Measurements from ENCODE around the gene PXT1. TPM values are rescaled to one million over a fixed set of nuclear protein-coding genes. Genes with fewer than 3 reads are reported as not detected.

The PXT1 gene
- total RNA-seq, 6 donors from 2014 or later: 0.09 to 0.15 TPM; not detected in 4

GRCh38 chr6:36436466-36436865, 6.2 kb downstream of the PXT1 start:
- peaks cover 6 to 8% (median 7%) of the 10 kb centered on the region in 4 donors for H3K4me1 ChIP-seq
- ATAC-seq (ENCODE audit: low FRiP score in 2 of 2) (no peak), DNase-seq (no peak)
- no peak for TF ChIP-seq POLR2A (IDR thresholded peaks at IDR 0.05)
- no peak for TF ChIP-seq POLR2AphosphoS5 (IDR thresholded peaks at IDR 0.05)
- no peak for TF ChIP-seq EP300 (IDR thresholded peaks at IDR 0.05)
- no peak for TF ChIP-seq CTCF (IDR thresholded peaks at IDR 0.05)
- 93 to 94% methylated on average over 1 of the region's 1 CpG for WGBS, 2 donors
- H3K4me3 ChIP-seq: no peak overlapping the region
- H3K27me3 ChIP-seq: no peaks in the 10 kb centered on the region
- no peaks in the 10 kb centered on the region for H3K36me3 ChIP-seq
- no peaks in the 10 kb centered on the region for H3K9me3 ChIP-seq
- H3K27ac ChIP-seq: no peak overlapping the region

GRCh38 chr6:36432151-36432671, 10.4 kb downstream of the PXT1 start:
- Histone ChIP-seq H3K27me3 (no peaks in the 10 kb centered on the region), H3K36me3 (no peaks in the 10 kb centered on the region), H3K4me3 (no peak overlapping the region), H3K27ac (no peak overlapping the region), H3K9me3 (no peaks in the 10 kb centered on the region), H3K4me1 (no peaks in the 10 kb centered on the region)
- WGBS, 2 donors: 87 to 90% methylated on average over 4 of the region's 4 CpGs
- DNase-seq (no peak), ATAC-seq (ENCODE audit: low FRiP score in 2 of 2) (no peak)
- TF ChIP-seq EP300 (IDR thresholded peaks at IDR 0.05): no peak
- TF ChIP-seq CTCF (IDR thresholded peaks at IDR 0.05): no peak
- TF ChIP-seq POLR2A (IDR thresholded peaks at IDR 0.05): no peak
- no peak for TF ChIP-seq POLR2AphosphoS5 (IDR thresholded peaks at IDR 0.05)

GRCh38 chr6:36431197-36431596, 11.5 kb downstream of the PXT1 start:
- H3K4me1 ChIP-seq: no peaks in the 10 kb centered on the region
- H3K36me3 ChIP-seq: no peaks in the 10 kb centered on the region
- no peak overlapping the region for H3K27ac ChIP-seq
- 89 to 92% methylated on average over 4 of the region's 4 CpGs for WGBS, 2 donors
- DNase-seq: no peak
- H3K9me3 ChIP-seq: no peaks in the 10 kb centered on the region
- no peak for TF ChIP-seq EP300 (IDR thresholded peaks at IDR 0.05)
- TF ChIP-seq CTCF (IDR thresholded peaks at IDR 0.05): no peak
- no peak for TF ChIP-seq POLR2AphosphoS5 (IDR thresholded peaks at IDR 0.05)
- no peak for TF ChIP-seq POLR2A (IDR thresholded peaks at IDR 0.05)
- no peak for ATAC-seq (ENCODE audit: low FRiP score in 2 of 2)
- H3K4me3 ChIP-seq: no peak overlapping the region
- H3K27me3 ChIP-seq: no peaks in the 10 kb centered on the region

- H3K36me3 ChIP-seq: no peaks in the 10 kb centered on the region
- no peaks in the 10 kb centered on the region for H3K4me1 ChIP-seq
- H3K4me3 ChIP-seq: no peak overlapping the region
- H3K27ac ChIP-seq: no peak overlapping the region
- no peaks in the 10 kb centered on the region for H3K9me3 ChIP-seq
- DNase-seq (no peak), ATAC-seq (ENCODE audit: low FRiP score in 2 of 2) (no peak)
- WGBS, 2 donors: 81 to 86% methylated on average over 2 of the region's 2 CpGs
- TF ChIP-seq EP300 (IDR thresholded peaks at IDR 0.05): no peak
- no peak for TF ChIP-seq POLR2AphosphoS5 (IDR thresholded peaks at IDR 0.05)
- TF ChIP-seq CTCF (IDR thresholded peaks at IDR 0.05): no peak
- TF ChIP-seq POLR2A (IDR thresholded peaks at IDR 0.05): no peak
- no peaks in the 10 kb centered on the region for H3K27me3 ChIP-seq
Measured at GRCh38 chr6:36430351-36430750, 12.3 kb downstream of the PXT1 start.

GRCh38 chr6:36428911-36429310, 13.7 kb downstream of the PXT1 start:
- Histone ChIP-seq H3K9me3 (no peaks in the 10 kb centered on the region), H3K27ac (no peak overlapping the region), H3K36me3 (no peaks in the 10 kb centered on the region), H3K4me3 (no peak overlapping the region), H3K4me1 (peaks cover 0 to under 1% (median under 1%) of the 10 kb centered on the region in 4 donors), H3K27me3 (no peaks in the 10 kb centered on the region)
- 61 to 71% methylated on average over 4 of the region's 4 CpGs for WGBS, 2 donors
- DNase-seq (no peak), ATAC-seq (ENCODE audit: low FRiP score in 2 of 2) (no peak)
- no peak for TF ChIP-seq POLR2AphosphoS5 (IDR thresholded peaks at IDR 0.05)
- TF ChIP-seq CTCF (IDR thresholded peaks at IDR 0.05): peak in 5 of 6 experiments; percentile 18 to 53 (median 28)

Data from upper lobe of left lung (tissue), 6 donors.